ENCODE data around the gene WBP1.
"Not testable (repeated sequence)": the region's sequence is repeated elsewhere in the genome, so short reads cannot be mapped to it uniquely, and the experiment has no call there.

WBP1 gene

GRCh38 chr2:74482801-74483674, 24.8 kb downstream of the WBP1 start, which contains the start of the genes CCDC142 and TTC31:
Gene CCDC142, minus strand, starts transcription at chr2:74482998. Its CDS starts 161 bp downstream, at chr2:74482837.
Gene TTC31, plus strand, starts transcription at chr2:74483081. Its CDS starts 15 bp downstream, at chr2:74483096.
- DNase-seq: peak; percentile 71 to 96 (median 91)

GRCh38 chr2:74483675-74484164, 25.5 kb downstream of the WBP1 start:
- not testable (repeated sequence) for DNase-seq

- no peak for DNase-seq
Observed at GRCh38 chr2:74486141-74486540, 27.9 kb downstream of the WBP1 start.

- no peak for DNase-seq
Observed at GRCh38 chr2:74488643-74489481, 30.6 kb downstream of the WBP1 start.

- no peak for DNase-seq
Observed at GRCh38 chr2:74489906-74490305, 31.7 kb downstream of the WBP1 start.

GRCh38 chr2:74491648-74492544, 33.7 kb downstream of the WBP1 start:
- no peak for DNase-seq

GRCh38 chr2:74493546-74493945, 35.3 kb downstream of the WBP1 start:
- no peak for DNase-seq

GRCh38 chr2:74495440-74495839, 37.2 kb downstream of the WBP1 start:
- DNase-seq: no peak

- no peak for DNase-seq
Observed at GRCh38 chr2:74496997-74497776, 38.9 kb downstream of the WBP1 start.

GRCh38 chr2:74497777-74498499, 39.7 kb downstream of the WBP1 start:
- peak in 1 of 5 experiments; percentile 62 for DNase-seq

GRCh38 chr2:74498500-74499266, 40.4 kb downstream of the WBP1 start:
- peak in 1 of 5 experiments; percentile 46 for DNase-seq

GRCh38 chr2:74499267-74499939, 41.2 kb downstream of the WBP1 start, which contains the start of gene LBX2:
Gene LBX2, minus strand, starts transcription at chr2:74499603. Its CDS starts 66 bp downstream, at chr2:74499537.
- peak in 1 of 5 experiments; percentile 51 for DNase-seq

- no peak for DNase-seq
Observed at GRCh38 chr2:74499940-74500577, 41.8 kb downstream of the WBP1 start.

GRCh38 chr2:74500578-74500946, 42.3 kb downstream of the WBP1 start:
- DNase-seq: no peak

GRCh38 chr2:74501335-74502071, 43.3 kb downstream of the WBP1 start:
- no peak for DNase-seq

- no peak for DNase-seq
Observed at GRCh38 chr2:74502147-74502719, 44.0 kb downstream of the WBP1 start.

Data from T-helper 2 cell (primary cell).